Karpas-422 (cell line): ENCODE results near the gene ABAT. TPM values are rescaled to one million over a fixed set of nuclear protein-coding genes. Genes with fewer than 3 reads are reported as not detected.
A peak's percentile ranks its signal among the peaks of the same experiment; 100 is the strongest.

Source experiments
- DNase-seq: peaks from one replicate; pipeline ENCODE4 v3.0.0-alpha.2; 2015
- H2AFZ ChIP-seq: fragments of 200-600 bp; sonication (generic); 2 replicates; pipeline ENCODE4 v1.6.1; 2014; ENCODE audit warnings: antibody characterized with exemption, low read length, mixed read lengths
- H3K27ac ChIP-seq: fragments of 200-600 bp; sonication (generic); 2 replicates; pipeline ENCODE4 v1.5.1; 2014; ENCODE audit warnings: mild to moderate bottlenecking, low read length, moderate library complexity
- H3K27me3 ChIP-seq: fragments of 200-600 bp; sonication (generic); 2 replicates; pipeline ENCODE4 v1.6.1; 2014; ENCODE audit warnings: low read length, mixed read lengths
- H3K36me3 ChIP-seq: fragments of 200-600 bp; sonication (generic); 2 replicates; pipeline ENCODE4 v1.6.1; 2014; ENCODE audit warnings: low read length, mixed read lengths; ENCODE audit not compliant: insufficient read depth
- H3K4me1 ChIP-seq: fragments of 200-600 bp; sonication (generic); 2 replicates; pipeline ENCODE4 v1.6.1; 2014; ENCODE audit warnings: mild to moderate bottlenecking, low read length, mixed read lengths
- H3K4me2 ChIP-seq: fragments of 200-600 bp; sonication (generic); 2 replicates; pipeline ENCODE4 v1.6.1; 2014; ENCODE audit warnings: low read length, low read depth, mild to moderate bottlenecking; ENCODE audit not compliant: poor library complexity, severe bottlenecking
- H3K4me3 ChIP-seq: fragments of 200-600 bp; sonication (generic); 2 replicates; pipeline ENCODE4 v1.5.1; 2014; ENCODE audit warnings: mild to moderate bottlenecking, antibody characterized with exemption, low read length, mixed read lengths
- H3K79me2 ChIP-seq: fragments of 200-600 bp; sonication (generic); 2 replicates; pipeline ENCODE4 v1.6.1; 2014; ENCODE audit warnings: mild to moderate bottlenecking, low read length, mixed read lengths
- H3K9ac ChIP-seq: fragments of 200-600 bp; sonication (generic); 2 replicates; pipeline ENCODE4 v1.6.0; 2014; ENCODE audit warnings: low read length
- H3K9me2 ChIP-seq: fragments of 200-600 bp; sonication (generic), shearing (Covaris generic); replicated peaks from 2 replicates; pipeline ENCODE4 v1.6.0; 2014; ENCODE audit warnings: mild to moderate bottlenecking, low read length, moderate library complexity; ENCODE audit not compliant: insufficient read depth
- H3K9me3 ChIP-seq: fragments of 300-700, 200-600 bp; sonication (generic); 2 replicates; pipeline ENCODE4 v1.6.1; 2014; ENCODE audit warnings: low read length, mixed read lengths
- H4K20me1 ChIP-seq: fragments of 200-600 bp; sonication (generic); 2 replicates; pipeline ENCODE4 v1.6.1; 2014; ENCODE audit warnings: mild to moderate bottlenecking, antibody characterized with exemption, low read length, low read depth; ENCODE audit not compliant: insufficient read depth
- total RNA-seq: library from RNA; depleted of rRNA; stranded (reverse); fragments of >200 nt; shearing (Covaris generic); gene quantifications from 2 replicates; pipeline ENCODE4 v1.2.3, GENCODE V29; 2014; ENCODE audit warnings: low replicate concordance

The ABAT gene
- total RNA-seq, 1 experiment from 2014 or later = 8.2 TPM

DNA sequence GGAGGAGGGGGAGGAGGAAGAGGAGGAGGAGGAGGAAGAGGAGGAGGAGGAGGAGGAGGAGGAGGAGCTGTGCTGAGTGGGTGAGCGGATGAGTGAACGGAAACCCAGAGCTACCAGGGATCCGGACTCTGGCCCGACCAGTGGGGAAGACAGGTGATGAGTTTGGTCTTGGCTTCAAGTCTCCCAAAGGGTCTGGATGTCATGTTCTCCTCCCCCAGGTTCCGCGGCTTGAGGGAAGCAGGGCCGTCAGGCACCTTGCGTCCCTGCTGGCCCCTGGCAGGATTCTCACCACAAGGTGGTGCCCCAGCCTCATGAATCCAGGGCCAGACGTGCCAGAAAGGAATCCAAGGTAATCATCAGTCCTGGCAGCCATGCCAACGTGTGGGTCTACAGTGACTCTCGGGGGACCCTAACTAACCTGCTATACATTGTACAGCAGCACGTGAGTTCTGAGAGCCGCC lies 13.5 kb upstream of the ABAT start:
- no peak overlapping the region for H3K9ac ChIP-seq
- H4K20me1 ChIP-seq = no peaks in the 10 kb centered on the region
- H3K4me3 ChIP-seq = no peak overlapping the region
- H3K9me3 ChIP-seq = no peaks in the 10 kb centered on the region
- no peak overlapping the region for H3K4me2 ChIP-seq
- H3K4me1 ChIP-seq = no peaks in the 10 kb centered on the region
- no peaks in the 10 kb centered on the region for H3K79me2 ChIP-seq
- H3K9me2 ChIP-seq = no peaks in the 10 kb centered on the region
- no peaks in the 10 kb centered on the region for H3K36me3 ChIP-seq
- no peaks in the 10 kb centered on the region for H3K27me3 ChIP-seq
- DNase-seq = peak; percentile 87
- H2AFZ ChIP-seq = no peak overlapping the region
- H3K27ac ChIP-seq = no peak overlapping the region

DNA sequence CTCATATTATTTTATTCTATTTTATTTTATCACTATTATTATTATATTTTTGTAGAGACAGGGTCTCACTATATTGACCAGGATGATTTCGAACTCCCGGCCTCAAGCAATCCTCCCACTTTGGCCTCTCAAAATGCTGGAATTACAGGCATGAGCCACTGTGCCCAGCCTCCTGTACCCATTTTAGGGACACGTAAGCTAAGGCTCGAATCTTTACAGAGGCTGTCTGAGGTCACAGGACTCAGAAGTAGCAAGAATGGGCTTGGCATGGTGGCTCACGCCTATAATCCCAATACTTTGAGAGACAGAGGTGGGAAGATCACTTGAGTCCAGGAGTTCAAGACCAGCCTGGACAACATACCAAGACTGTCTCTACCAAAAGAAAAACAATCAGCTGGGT lies 12.7 kb upstream of the ABAT start:
- Histone ChIP-seq H3K4me3 (no peak overlapping the region), H3K9me3 (no peaks in the 10 kb centered on the region), H3K27me3 (no peaks in the 10 kb centered on the region), H3K27ac (no peak overlapping the region), H3K4me2 (no peak overlapping the region), H3K36me3 (no peaks in the 10 kb centered on the region), H3K9ac (no peak overlapping the region), H3K4me1 (no peaks in the 10 kb centered on the region), H2AFZ (no peak overlapping the region), H4K20me1 (no peaks in the 10 kb centered on the region), H3K79me2 (no peaks in the 10 kb centered on the region), H3K9me2 (no peaks in the 10 kb centered on the region)
- DNase-seq = no peak

DNA sequence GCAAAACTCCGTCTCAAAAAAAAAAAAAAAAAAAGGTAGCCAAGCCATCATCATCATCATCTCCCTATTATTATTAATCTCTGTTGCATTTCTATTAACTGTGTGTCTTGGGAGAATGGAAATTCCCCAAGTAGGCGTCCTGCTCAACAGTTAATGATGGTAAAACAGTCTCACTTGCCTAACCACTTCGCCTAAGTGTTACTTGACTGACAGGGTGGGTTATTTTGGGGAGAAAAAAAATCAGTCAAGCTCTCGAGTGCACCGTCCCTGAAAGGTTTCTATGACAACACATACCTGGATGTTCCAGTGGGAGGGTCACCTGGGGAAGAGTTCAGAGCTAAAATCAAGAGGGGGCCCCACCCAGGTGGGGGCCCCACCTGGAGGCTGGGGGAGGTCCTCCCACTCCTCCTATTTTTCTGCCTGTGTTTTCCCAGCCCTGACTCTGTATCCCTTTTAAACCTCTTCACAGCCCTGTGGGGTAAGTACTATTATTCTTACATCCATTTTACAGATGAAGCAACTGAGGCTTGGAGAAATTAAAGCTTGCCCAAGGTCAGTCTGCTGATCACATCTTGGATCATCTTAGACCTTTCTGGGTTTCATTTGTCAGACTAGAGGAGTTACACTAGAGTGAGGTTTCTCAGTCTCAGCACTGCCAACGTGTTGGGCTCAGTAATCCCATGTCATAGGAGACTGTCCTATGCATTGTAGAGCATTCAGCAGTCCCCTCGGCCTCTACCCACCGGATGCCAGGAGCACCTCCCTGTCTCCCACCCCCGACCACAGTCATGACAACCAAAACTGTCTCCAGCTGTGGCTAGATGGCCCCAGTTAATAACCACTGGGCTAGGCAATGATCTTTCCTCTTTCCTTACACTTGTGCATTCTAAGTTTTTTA lies 11.0 kb upstream of the ABAT start:
- no peak overlapping the region for H3K27ac ChIP-seq
- H3K4me2 ChIP-seq = no peak overlapping the region
- no peak for DNase-seq
- no peak overlapping the region for H2AFZ ChIP-seq
- H3K4me3 ChIP-seq = no peak overlapping the region
- no peak overlapping the region for H3K9ac ChIP-seq
- no peaks in the 10 kb centered on the region for H3K36me3 ChIP-seq
- no peaks in the 10 kb centered on the region for H3K79me2 ChIP-seq
- no peaks in the 10 kb centered on the region for H3K4me1 ChIP-seq
- H3K27me3 ChIP-seq = no peaks in the 10 kb centered on the region
- H3K9me3 ChIP-seq = no peaks in the 10 kb centered on the region
- H3K9me2 ChIP-seq = no peaks in the 10 kb centered on the region
- H4K20me1 ChIP-seq = no peaks in the 10 kb centered on the region

GRCh38 chr16:8665529-8665928 lies 8.9 kb upstream of the ABAT start:
- no peak overlapping the region for H2AFZ ChIP-seq
- H3K36me3 ChIP-seq = no peaks in the 10 kb centered on the region
- no peaks in the 10 kb centered on the region for H3K79me2 ChIP-seq
- H3K9me2 ChIP-seq = no peaks in the 10 kb centered on the region
- H3K4me2 ChIP-seq = no peak overlapping the region
- no peaks in the 10 kb centered on the region for H3K27me3 ChIP-seq
- no peaks in the 10 kb centered on the region for H4K20me1 ChIP-seq
- H3K9ac ChIP-seq = no peak overlapping the region
- no peak overlapping the region for H3K27ac ChIP-seq
- DNase-seq = no peak
- H3K4me3 ChIP-seq = no peak overlapping the region
- no peaks in the 10 kb centered on the region for H3K4me1 ChIP-seq
- H3K9me3 ChIP-seq = no peaks in the 10 kb centered on the region

DNA sequence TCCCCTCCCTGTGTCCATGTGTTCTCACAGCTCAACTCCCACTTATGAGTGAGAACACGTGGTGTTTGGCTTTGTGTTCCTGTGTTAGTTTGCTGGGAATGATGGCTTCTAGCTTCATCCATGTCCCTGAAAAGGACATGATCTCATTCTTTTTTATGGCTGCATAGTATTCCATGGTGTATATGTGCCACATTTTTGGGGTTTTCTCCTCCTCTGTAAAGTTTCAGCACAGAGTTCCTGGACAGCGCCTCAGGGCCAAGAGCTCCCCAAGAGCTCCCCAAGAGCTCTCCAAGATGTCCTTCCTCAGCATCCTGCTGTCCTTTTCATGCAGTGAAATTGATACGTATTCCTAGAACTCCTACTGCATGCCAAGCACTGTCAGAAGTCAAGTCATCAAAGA lies 6.9 kb upstream of the ABAT start:
- Histone ChIP-seq H3K36me3 (no peaks in the 10 kb centered on the region), H3K4me3 (no peak overlapping the region)

GRCh38 chr16:8668113-8668512 lies 6.3 kb upstream of the ABAT start:
- Histone ChIP-seq H3K9ac (no peak overlapping the region), H3K36me3 (no peaks in the 10 kb centered on the region), H3K27ac (no peak overlapping the region), H4K20me1 (no peaks in the 10 kb centered on the region), H3K9me3 (no peaks in the 10 kb centered on the region), H3K4me2 (no peak overlapping the region), H3K27me3 (no peaks in the 10 kb centered on the region), H3K9me2 (no peaks in the 10 kb centered on the region), H3K4me1 (no peaks in the 10 kb centered on the region), H3K4me3 (no peak overlapping the region), H2AFZ (no peak overlapping the region), H3K79me2 (no peaks in the 10 kb centered on the region)
- no peak for DNase-seq

More for the DNA sequence above, 6.9 kb upstream of the ABAT start:
- Histone ChIP-seq H3K4me1 (no peaks in the 10 kb centered on the region), H3K9ac (no peak overlapping the region), H3K9me3 (no peaks in the 10 kb centered on the region), H2AFZ (no peak overlapping the region), H3K79me2 (no peaks in the 10 kb centered on the region), H4K20me1 (no peaks in the 10 kb centered on the region), H3K4me2 (no peak overlapping the region), H3K27ac (no peak overlapping the region), H3K27me3 (no peaks in the 10 kb centered on the region), H3K9me2 (no peaks in the 10 kb centered on the region)
- no peak for DNase-seq

GRCh38 chr16:8669481-8669880 lies 4.9 kb upstream of the ABAT start:
- Histone ChIP-seq H3K79me2 (no peaks in the 10 kb centered on the region), H2AFZ (no peak overlapping the region), H3K4me3 (no peak overlapping the region), H3K9me2 (no peaks in the 10 kb centered on the region), H4K20me1 (no peaks in the 10 kb centered on the region), H3K27ac (no peak overlapping the region), H3K4me1 (peaks cover 5% of the 10 kb centered on the region), H3K4me2 (no peak overlapping the region), H3K9me3 (no peaks in the 10 kb centered on the region), H3K36me3 (no peaks in the 10 kb centered on the region), H3K27me3 (no peaks in the 10 kb centered on the region), H3K9ac (no peak overlapping the region)
- DNase-seq = no peak

DNA sequence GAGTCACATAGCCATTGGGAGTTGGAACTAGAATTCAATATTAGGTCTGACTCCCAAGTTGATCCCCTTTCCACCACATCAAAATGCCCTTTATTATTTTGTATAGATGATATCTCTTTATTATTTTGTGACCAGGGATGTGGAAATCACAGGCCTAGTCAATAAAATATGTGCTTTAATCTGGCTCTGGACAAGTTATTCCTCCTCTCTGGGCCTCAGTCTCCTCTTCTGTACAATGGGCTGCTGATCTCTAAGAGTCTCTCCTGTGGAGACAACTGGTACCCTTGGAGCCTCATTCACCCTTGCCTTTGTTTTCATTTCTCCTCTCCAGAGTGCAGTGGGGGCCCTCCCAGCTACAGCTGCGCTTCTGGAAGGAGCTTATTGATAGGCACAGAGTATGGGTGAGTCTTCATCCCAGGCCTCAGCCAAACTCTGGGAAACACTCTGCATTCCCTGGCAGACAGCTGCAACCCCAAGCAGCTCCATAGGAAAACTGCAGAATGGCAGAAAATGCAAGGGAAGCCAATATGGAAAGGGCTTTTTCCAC lies 4.3 kb upstream of the ABAT start:
- no peak overlapping the region for H3K4me2 ChIP-seq
- no peaks in the 10 kb centered on the region for H3K9me2 ChIP-seq
- no peaks in the 10 kb centered on the region for H3K36me3 ChIP-seq
- no peaks in the 10 kb centered on the region for H3K27me3 ChIP-seq
- no peak overlapping the region for H3K4me3 ChIP-seq
- H3K9ac ChIP-seq = no peak overlapping the region
- H2AFZ ChIP-seq = no peak overlapping the region
- no peaks in the 10 kb centered on the region for H3K9me3 ChIP-seq
- DNase-seq = no peak
- no peaks in the 10 kb centered on the region for H4K20me1 ChIP-seq
- no peaks in the 10 kb centered on the region for H3K79me2 ChIP-seq
- H3K4me1 ChIP-seq = peaks cover 11% of the 10 kb centered on the region
- no peak overlapping the region for H3K27ac ChIP-seq
